GM18858 (cell line): Measurements from ENCODE around the gene MRPS35.
"Not testable (repeated sequence)": the region's sequence is repeated elsewhere in the genome, so short reads cannot be mapped to it uniquely, and the experiment has no call there.

Experiments
- ATAC-seq: cut with Tn5 transposase; IDR thresholded peaks from one replicate; pipeline ENCODE4 v1.9.1; 2021; ENCODE audit not compliant: unreplicated experiment

The MRPS35 gene

DNA sequence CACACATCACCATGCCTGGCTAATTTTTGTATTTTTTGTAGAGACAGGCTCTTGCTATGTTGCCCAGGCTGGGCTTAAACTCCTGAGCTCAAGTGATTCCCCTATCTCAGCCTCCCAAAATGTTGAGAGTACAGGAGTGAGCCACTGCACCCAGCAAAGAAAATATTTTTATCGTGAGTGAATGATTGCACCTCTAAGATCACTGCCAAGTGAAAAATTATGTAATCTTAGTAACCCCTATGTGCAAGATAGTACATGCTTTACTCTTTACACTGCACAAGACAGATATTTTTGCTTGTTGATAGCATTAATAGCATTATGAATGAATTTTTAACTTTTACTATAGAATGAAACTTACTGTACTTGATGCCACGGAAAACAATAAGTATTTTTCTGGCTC lies 3.4 kb upstream of the MRPS35 start:
- no peak for ATAC-seq

DNA sequence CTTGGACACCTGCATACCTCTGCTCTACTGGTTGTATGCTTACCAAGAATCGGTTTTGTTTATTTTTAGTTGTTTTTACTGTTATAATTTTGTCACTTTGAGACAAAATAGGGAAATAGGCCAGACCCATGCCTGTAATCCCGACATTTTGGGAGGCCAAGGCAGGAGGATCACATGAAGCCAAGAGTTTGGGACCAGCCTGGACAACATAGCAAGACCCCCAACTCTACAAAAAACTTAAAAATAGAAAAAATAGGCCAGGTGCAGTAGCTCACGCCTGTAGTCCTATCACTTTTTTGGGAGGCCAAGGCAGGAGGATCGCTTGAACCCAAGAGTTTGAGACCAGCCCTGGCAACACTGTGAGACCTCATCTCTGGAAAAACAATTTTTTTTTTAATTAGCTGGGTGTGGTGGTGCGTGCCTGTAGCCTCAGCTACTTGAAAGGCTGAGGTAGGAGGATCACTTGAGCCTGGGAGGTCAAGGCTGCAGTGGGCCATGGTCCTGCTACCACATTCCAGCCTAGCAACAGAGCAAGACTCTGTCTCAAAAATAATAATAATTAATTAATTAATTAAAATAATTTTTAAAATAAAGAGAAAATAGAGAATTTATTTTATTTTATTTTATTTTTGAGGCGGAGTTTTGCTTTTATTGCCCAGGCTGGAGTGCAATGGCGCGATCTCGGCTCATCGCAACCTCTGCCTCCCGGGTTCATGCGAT lies 1.3 kb upstream of the MRPS35 start:
- no peak for ATAC-seq

DNA sequence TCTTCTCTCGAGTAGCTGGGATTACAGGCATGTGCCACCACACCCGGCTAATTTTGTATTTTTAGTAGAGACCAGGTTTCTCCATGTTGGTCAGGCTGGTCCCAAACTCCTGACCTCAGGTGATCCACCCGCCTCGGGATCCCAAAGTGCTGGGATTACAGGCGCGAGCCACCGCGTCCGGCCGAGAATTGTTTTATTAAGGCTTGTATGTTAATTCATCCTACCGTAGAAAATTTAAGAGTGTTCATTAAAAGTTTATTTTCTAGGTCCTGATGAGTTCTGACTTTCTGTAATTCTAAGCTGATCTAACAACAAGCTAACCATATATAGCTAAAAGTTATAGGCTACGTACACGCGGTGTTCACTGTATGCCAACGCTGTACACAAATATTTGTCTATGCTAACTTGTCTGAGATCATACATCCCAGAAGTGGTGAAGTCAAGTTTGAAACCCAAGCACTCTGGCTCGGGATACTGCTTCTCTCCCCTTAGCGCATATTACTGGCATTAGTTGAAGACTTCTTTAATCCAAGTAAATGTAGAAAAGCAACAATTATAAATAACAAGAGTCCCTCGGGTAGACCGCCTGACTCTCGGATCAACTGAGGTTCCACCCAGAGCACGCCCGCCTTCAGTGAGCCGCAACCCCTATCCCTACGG lies 570 bp upstream of the MRPS35 start:
- ATAC-seq = peak; percentile 24

- ATAC-seq = no peak
Measured at GRCh38 chr12:27711317-27711682, 668 bp downstream of the MRPS35 start.

DNA sequence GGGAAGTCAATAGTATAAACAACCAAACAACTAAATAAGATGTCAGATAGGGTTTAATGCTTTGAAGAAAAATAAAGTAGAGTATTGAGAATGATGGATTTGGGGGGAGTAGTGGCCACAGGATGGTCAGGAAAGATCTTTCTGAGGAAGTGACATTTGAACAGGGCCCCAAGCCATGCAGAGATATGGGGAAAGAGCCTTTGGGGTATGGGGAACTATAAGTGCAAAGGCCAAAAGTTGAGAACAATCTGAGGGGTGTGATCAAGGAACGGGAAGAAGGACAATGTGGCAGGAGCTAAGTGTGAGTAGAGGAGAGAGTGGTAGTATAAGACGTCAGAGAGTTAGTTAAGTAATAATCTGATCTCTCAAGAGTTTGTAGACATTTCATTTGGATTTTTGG lies 1.3 kb downstream of the MRPS35 start:
- no peak for ATAC-seq

GRCh38 chr12:27723212-27723611 lies 12.6 kb downstream of the MRPS35 start:
- no peak for ATAC-seq

DNA sequence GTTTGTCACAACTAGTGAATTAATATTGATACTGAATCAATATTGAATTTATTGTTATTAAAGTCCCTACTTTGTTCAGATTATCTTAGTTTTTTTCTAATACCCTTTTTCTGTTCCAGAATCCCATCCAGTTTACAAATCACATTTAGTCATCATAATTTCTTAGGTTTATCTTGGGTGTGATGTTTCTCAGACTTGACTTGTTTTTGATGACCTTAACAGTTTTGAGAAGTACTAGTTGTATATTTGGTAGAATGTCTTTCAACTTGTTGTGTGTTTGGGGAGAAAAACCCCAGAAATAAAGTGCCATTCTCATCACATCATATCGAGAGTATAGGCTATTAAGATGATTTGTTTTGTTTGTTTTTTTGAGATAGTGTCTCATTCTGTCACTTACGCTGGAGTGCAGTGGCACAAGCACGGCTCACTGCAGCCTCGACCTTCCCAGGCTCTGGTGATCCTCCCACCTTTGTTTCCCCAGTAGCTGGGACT lies 19.5 kb downstream of the MRPS35 start:
- ATAC-seq = no peak

DNA sequence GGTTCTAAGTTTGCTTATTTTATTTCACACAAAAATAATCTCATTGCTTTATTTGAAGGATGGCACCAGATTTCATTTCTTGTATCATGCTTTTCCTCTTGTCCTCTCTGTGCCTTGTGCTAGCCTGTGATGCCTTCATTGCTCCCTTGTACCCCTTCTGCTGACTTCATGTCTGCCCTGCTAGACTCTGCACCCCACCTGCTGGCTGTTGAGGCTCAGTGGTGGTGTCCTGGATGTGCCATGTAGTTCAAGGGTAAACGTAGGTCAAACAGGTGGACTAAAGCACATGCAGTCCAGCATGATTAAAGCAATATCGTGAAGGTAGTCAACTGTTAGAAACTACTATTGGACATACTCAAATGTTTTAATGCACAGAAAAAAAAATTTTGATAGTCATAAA lies 21.6 kb downstream of the MRPS35 start:
- no peak for ATAC-seq

DNA sequence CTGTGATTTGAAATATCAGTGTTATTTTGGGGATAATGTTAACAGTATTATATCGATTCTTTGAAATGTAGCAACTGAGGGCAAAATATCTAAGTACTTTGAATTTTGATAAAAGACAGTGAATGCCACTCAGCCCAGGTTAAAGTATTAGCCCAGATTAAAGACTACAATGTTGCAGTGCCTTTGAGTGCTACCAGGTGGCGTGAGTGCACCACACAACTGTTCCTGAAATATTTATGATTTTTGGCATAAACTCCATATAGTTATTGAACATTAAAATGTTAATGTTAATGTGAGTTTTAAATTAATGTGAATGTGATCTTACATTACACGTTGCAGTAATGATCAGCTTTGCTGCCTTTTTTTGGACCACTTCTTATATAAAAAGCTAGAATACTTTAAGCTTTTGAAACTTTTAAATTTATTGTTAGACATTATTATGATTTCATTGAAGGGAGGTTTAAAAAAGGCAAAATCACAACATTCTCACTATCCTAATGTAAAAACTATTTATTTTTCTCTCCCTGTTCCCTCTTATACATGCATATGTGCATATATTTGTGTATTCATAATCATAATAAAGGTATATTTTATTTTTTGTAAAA lies 22.5 kb downstream of the MRPS35 start:
- no peak for ATAC-seq

DNA sequence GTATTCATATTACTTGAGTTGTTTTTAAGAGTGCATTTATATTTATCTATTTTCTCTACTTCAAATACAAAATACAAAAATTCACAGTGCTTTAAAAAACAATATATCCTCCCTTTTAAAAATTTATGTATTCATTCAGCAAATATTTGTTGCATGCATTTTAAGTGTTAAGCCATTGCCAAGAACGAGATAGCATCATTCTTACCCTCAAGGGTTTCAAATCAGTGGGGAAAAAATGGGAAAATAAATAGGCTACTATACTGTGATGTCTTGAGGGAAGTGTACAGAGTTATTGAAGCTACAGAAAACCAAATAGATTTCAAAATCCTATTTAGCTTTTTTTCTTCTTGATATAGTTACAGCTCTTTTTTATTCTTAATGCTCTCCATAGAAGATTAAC lies 23.2 kb downstream of the MRPS35 start:
- ATAC-seq = no peak

DNA sequence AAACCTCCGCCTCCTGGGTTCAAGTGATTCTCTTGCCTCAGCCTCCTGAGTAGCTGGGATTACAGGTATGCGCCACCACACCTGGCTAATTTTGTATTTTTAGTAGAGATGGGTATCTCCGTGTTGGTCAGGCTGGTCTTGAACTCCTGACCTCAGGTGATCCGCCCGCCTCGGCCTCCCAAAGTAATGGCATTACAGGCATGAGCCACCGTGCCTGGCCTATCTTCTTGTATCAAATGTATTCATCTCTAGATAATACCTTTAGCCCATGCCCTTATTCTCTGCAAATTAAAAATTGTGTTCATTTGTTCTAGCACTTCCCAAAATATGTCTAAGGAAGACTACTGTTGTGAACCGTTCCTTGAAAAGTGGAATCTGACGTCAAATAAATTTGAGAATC lies 23.7 kb downstream of the MRPS35 start:
- not testable (repeated sequence) for ATAC-seq

DNA sequence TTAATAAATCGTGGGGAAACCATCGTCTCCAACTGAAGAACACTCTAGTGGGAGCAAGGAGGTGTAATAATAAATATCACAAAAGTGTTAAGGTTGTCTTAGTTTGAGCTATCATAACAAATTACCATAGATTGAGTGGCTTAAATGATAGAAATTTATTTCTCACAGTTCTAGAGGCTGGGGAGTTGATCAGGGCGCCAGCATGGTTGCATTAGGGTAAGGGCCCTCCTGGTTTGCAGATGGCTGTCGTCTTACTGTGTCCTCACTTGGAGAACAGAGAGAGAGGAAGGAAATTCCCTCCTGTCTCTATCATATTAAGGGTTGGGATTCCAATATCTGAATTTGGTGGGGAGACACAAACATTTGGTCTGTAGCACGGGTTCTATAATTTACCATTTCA lies 33.0 kb downstream of the MRPS35 start:
- no peak for ATAC-seq

- not testable (repeated sequence) for ATAC-seq
Measured at GRCh38 chr12:27745734-27746133, 35.1 kb downstream of the MRPS35 start.

- ATAC-seq = no peak
Measured at GRCh38 chr12:27747111-27747820, 36.6 kb downstream of the MRPS35 start.

GRCh38 chr12:27751386-27752047 lies 40.9 kb downstream of the MRPS35 start:
- ATAC-seq = no peak

- ATAC-seq = no peak
Measured at GRCh38 chr12:27754795-27755194, 44.2 kb downstream of the MRPS35 start.

DNA sequence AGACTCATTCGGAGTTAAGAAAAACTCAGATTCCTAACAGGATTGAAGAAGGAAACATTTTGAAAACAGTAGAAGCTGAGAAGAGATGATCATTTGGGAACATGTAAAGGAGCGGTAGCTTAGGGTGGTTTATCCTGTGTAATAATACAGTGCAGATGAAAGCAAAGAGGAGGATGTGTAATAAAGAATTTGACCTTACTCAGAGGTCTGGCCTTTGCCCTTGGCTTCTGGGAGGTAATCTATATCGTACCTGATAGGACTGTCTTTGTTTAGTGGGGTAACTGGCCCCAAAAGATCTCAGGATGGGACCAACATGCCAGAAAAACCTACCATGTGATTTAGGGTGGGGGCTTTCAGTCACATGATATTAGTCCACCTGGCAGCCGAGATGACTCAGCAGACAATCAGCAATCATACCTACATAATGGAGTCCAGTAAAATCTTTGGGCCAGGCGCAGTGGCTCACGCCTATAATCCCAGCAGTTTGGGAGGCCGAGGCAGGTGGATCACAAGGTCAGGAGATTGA lies 46.1 kb downstream of the MRPS35 start:
- ATAC-seq = no peak

DNA sequence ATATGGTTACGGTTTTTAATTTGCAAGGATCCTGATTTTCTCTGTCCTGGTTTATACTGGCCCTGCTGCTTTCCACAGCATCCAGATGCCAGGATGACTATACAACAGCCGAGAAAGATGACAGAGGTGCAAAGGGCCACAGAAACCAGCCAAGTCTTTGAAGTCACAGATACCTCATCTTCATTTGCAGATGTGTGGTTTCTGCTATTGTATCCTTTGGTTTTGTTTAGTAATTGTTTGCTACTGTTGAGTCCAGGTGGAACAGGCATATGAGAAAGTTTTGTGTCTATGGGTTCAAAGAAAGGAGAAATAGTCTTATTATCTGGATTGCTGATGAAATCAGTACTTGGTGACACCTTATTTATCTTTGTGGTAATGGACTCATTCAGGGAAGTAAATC lies 52.1 kb downstream of the MRPS35 start:
- ATAC-seq = no peak

DNA sequence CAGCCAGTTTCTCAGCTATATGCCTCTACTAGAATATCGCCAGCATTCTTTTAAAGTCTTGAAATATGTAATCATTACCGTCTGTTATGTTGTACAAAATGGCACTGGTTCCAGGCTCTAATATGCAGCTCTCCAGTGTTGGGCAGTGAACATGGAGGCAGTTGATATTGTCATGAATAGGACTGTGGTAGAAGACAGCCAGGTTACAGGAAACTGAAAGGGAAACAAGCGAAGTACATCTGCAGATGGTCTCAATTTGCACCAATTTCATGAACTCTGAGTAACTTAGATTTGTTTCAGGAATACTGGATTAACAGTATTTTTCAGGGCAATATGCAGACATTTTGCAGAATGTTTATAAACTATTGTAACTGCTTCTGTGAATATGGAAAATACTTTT lies 56.0 kb downstream of the MRPS35 start:
- no peak for ATAC-seq

- no peak for ATAC-seq
Measured at GRCh38 chr12:27769142-27769673, 58.6 kb downstream of the MRPS35 start.
